GM18511 (cell line): ENCODE results near the gene UNC5C.

Experiments used
- ATAC-seq: cut with Tn5 transposase; IDR thresholded peaks from one replicate; pipeline ENCODE4 v1.9.1; 2021; ENCODE audit warnings: mild to moderate bottlenecking, moderate library complexity; ENCODE audit not compliant: unreplicated experiment

The UNC5C gene

GRCh38 chr4:95548738-95549245, at the start of gene UNC5C:
Gene UNC5C (minus strand): TSS chr4:95548973.
- peak; percentile 10 for ATAC-seq

- ATAC-seq: no peak
Observed at GRCh38 chr4:95596676-95597075, 47.9 kb upstream of the UNC5C start.

GRCh38 chr4:95594629-95595028, 45.9 kb upstream of the UNC5C start:
- ATAC-seq: no peak

- no peak for ATAC-seq
Observed at GRCh38 chr4:95594013-95594412, 45.2 kb upstream of the UNC5C start.

DNA sequence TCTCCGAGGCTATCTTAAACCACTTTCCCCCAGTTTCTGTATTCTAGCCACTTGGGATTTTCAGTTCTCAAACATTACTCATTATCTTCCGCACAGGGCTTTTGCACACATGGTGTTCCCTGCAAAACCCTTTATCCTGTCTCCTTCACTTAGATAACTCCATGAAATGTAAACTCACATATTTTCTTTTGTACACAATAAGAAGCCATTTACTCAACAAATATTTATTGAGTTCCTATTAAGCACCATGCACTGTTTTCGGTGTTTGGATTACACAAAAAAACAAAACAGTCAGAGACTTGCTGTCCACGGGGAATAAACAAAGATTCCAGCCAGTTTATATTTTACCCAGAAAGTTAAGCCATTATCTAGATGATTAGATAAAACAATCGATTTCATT, 42.5 kb upstream of the UNC5C start:
- no peak for ATAC-seq

DNA sequence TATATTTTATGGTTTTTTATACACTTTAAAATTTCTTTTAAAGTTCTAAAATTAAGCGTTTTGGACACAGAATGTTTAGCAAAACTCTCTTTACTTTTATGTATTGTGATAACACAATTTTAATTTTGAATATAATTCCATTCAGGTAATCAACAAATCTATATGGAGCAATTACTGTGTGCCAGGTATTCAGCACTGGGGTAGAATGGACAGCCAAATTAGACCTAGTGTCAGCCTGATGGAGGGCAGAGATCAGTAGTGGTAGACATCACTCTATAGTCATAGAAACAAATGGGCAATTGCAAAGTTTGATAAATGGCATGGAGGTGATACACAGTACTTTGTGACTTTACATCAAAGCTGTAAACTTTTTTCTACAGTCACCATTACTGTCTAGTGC, 41.8 kb upstream of the UNC5C start:
- no peak for ATAC-seq

- ATAC-seq: no peak
Observed at GRCh38 chr4:95585016-95585695, 36.4 kb upstream of the UNC5C start.

DNA sequence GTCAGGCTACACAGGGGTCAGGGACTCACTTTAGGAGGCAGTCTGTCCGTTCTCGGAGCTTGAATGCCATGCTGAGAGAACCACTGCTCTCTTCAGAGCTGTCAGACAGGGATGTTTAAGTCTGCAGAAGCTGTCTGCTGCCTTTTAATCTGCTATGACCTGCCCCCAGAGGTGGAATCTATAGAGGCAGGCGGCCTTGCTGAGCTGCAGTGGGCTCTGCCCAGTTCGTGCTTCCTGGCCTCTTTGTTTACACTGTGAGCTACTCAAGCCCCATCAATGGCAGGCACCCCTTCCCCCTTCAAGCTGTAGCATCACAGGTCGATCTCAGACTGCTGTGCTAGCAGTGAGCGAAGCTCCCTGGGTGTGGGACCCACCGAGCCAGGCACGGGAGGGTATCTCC, 31.5 kb upstream of the UNC5C start:
- no peak for ATAC-seq

GRCh38 chr4:95572304-95572991, 23.7 kb upstream of the UNC5C start:
- ATAC-seq: no peak

DNA sequence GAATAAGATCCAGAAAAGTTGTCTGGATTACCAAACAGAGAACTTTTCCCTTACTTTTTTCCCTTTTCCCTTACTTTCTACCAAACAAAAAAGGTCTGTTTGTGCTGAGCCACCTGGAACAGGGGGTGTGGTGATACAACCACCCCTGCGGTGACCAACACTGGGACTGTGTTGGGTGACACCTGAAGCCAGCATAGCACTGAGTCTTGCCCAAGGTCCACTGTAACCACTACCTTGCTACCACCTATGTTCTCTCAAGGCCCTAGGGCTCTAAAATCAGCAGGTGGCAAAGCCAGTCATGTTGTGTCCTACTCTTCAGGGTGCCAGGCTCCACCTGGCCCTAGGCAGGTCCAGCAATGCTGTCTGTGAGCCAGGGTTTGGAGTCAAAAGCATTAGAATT, 22.8 kb upstream of the UNC5C start:
- no peak for ATAC-seq

DNA sequence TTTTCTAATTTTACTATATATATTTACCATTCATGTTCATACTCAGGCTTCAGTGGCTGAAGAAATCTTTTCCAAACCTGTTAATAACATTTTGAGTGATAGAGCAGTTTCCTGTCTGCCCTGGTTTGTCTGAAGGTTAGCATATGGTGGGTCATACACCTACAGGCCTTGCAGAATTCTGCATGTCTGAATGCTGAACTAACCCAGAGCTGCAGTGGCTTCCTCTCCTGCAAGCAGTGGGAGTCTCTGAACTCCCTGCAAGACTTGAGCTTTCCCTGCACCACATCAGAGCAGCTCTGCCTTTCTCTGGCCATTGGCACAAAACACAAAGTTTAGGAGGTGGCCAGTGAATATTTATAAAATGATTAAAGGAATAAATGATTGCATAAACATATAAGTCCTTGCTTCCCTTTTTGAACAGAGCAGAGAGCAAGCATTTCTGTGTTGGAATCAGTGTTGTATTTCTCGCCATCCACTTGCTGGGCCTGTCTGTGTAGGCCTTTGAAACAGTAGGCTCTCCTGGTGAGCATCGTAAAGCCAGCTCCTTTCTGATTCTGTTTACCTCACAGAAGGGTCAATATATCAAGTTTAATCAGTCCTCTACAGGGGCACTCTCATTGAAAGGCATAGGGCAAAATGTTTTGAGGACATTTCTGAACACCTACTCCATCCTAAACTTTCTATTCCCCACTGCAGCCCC, 15.0 kb upstream of the UNC5C start:
- ATAC-seq: no peak

DNA sequence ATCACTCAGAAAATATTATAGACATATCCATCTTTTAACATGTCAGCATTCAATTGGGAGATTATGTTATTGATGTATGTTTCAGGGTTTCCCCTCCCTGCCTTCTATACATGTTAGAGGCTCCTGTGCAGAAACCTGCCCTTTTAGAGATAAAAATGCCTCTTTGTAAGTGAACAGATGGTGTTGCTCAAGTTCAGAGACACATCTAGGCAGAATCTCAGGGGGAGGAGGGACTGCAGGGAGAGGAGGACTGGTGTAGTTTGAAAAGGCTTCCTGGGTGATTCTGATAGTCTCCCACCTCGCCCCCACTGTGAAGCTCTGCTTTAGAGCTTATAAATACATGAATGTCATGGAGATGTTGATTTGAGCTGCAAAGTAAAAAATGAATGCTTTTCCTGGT, 12.0 kb upstream of the UNC5C start:
- no peak for ATAC-seq

- no peak for ATAC-seq
Observed at GRCh38 chr4:95556207-95556859, 7.6 kb upstream of the UNC5C start.

- no peak for ATAC-seq
Observed at GRCh38 chr4:95552942-95553550, 4.3 kb upstream of the UNC5C start.

DNA sequence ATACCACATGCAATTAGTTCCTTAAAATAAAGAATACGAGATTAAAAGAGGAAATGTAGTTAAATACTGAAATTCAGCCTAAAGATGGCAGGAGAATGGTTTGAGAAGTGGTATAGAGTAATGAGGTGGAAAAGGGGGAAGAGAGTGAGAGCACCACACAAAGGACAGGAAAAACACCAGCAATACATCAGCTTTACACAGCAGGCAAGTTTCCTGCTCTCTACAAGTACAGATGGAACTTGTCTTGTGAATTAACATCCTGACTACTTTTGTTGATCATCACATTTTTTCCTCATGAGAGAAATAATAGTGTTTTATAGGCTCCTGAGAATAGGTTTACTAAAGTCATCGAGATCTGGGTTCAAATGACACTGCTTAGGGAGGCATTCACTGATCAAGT, 2.9 kb upstream of the UNC5C start:
- no peak for ATAC-seq

DNA sequence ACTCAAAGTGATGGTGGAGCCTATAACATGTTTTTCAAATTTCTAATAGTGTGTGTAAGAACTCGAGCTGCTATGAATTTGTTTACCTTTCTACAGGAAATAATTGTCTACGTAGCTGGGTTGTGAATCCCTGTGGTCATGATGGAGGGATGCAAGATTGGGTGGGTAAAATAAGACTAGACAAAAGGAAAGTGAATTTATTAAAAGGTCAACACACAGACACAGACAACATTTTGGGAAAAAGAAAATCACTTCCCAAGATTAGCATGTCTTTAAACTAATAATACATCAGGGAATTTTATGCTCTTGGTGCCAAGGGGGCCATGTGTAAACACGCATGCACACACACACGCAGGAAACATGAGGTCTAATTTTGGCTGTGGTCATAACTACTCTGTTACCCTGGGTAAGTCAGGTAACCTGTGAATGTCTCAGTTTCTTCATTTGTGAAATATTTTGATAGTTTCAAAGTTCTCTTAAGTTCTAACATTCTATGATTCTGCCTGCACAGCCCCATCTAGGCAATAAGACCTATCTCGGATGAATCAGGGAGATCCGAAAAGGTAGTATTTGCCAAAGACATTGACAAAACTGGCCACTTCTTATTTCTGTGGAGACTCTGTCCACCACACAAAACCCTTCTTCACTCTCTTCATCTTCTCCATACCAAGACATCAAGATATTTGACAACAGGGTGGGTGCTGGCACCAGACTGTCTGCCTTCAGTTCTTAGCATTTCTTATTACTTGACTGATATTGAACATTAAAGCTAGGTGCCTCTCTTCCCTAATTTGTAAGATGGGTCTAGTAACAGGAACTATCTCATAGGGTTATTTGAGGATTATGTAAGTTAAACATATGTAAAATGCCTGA, 1.6 kb upstream of the UNC5C start:
- no peak for ATAC-seq

GRCh38 chr4:95549246-95550114, 707 bp upstream of the UNC5C start:
- ATAC-seq: peak; percentile 96

DNA sequence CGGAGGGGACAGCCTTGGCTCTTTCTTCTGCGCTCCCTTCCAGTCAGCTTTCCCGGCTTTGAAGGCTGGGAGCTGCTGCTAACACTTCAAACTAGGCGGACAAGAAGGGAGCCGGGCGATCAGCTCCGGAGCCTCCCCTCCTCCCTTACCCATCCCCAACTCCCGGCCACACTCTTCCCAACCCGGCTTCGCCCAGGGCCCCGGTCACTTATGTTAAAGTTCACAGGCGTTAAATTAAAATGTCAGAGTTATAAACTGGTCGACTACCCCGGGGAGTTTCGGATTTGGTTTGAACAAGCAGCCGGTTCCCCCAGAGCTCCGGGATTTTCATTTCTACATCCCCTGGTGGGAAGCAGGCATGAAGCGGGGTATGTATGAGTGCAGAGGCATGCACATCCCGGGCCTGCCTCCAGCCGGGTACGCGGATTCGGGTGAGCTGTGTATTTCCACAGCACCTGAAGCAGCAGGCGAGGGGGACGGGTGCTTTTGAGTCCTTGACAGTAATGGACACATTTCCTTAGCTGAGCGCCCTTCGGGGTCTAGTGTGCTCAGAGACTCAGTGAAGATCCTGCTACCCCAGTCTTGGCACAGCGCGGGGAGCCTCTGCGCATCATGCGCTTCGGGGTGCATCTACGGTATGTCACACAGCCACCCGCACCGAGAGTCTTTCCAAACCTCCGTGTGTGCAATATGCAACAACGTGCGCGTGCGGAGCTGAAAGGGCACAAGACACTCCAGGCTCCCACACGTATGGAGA, 880 bp downstream of the UNC5C start:
- ATAC-seq: no peak
